Hepatocyte (in vitro differentiated cells): ENCODE results near the gene HERC6.
"Not testable (repeated sequence)": the region's sequence is repeated elsewhere in the genome, so short reads cannot be mapped to it uniquely, and the experiment has no call there.

ENCODE experiments used
- EZH2 ChIP-seq: fragments of 200-600 bp; sonication (generic); IDR thresholded peaks from 2 replicates; pipeline ENCODE4 v1.6.1; 2016; ENCODE audit warnings: antibody characterized with exemption, mild to moderate bottlenecking, borderline replicate concordance
- EZH2phosphoT487 ChIP-seq: fragments of 200-600 bp; sonication (generic); IDR thresholded peaks from one replicate; pipeline ENCODE4 v1.6.1; 2018; ENCODE audit warnings: antibody characterized with exemption, mild to moderate bottlenecking, low read depth, moderate library complexity; ENCODE audit not compliant: unreplicated experiment, severe bottlenecking
- TF ChIP-seq, protein P1 (sequence below): fragments of 200-600 bp; sonication (generic); IDR thresholded peaks from 2 replicates; pipeline ENCODE4 v1.5.1; 2016; ENCODE audit warnings: antibody characterized with exemption, mild to moderate bottlenecking; ENCODE audit not compliant: poor library complexity

DNA sequence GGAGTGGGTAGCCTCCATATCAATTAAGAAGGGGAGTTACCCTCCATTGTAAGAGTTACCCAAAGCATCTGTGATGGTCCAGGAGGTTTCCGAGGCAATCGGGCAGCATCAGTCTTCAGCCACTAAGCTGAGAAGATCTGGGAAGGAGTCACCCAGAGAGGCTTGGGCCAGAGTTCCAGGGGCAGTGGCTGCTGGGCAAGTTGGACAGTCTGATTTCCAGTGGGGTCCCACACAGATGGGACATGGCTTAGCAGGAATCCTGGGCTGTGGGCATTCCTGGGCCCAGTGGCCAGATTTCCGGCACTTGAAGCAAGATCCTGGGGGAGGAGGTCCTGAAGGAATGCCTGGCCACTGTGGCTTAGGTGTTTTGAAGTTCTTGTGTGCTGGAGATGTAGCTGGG is 31.8 kb upstream of the HERC6 start:
- TF ChIP-seq, protein P1, sequence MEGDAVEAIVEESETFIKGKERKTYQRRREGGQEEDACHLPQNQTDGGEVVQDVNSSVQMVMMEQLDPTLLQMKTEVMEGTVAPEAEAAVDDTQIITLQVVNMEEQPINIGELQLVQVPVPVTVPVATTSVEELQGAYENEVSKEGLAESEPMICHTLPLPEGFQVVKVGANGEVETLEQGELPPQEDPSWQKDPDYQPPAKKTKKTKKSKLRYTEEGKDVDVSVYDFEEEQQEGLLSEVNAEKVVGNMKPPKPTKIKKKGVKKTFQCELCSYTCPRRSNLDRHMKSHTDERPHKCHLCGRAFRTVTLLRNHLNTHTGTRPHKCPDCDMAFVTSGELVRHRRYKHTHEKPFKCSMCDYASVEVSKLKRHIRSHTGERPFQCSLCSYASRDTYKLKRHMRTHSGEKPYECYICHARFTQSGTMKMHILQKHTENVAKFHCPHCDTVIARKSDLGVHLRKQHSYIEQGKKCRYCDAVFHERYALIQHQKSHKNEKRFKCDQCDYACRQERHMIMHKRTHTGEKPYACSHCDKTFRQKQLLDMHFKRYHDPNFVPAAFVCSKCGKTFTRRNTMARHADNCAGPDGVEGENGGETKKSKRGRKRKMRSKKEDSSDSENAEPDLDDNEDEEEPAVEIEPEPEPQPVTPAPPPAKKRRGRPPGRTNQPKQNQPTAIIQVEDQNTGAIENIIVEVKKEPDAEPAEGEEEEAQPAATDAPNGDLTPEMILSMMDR, result not testable (repeated sequence)
- TF ChIP-seq EZH2, EZH2phosphoT487: not testable (repeated sequence)
